Measurements from ENCODE around the gene PCDH11Y.
"Not testable (repeated sequence)": the region's sequence is repeated elsewhere in the genome, so short reads cannot be mapped to it uniquely, and the experiment has no call there.

PCDH11Y gene

GRCh38 chrY:5000057-5000456, at the start of gene PCDH11Y:
PCDH11Y (plus strand) TSS chrY:5000296; CDS start chrY:5057100, 56,804 bp downstream.
- H3K9ac ChIP-seq (ENCODE audit: low read length); H3K36me3 ChIP-seq (ENCODE audit: control insufficient read depth, insufficient read depth, low read length, severe bottlenecking); H3K9me3 ChIP-seq (ENCODE audit: control insufficient read depth, low read length); H3K4me3 ChIP-seq (ENCODE audit: low read length); H3K4me1 ChIP-seq (ENCODE audit: control insufficient read depth, insufficient read depth, low read length); H3K27me3 ChIP-seq (replicated peaks; ENCODE audit: control insufficient read depth, insufficient read depth, low read length); DNase-seq (ENCODE audit: low read depth): not testable (repeated sequence)

GRCh38 chrY:4967894-4968293, 32.2 kb upstream of the PCDH11Y start:
- not testable (repeated sequence) for H3K9ac ChIP-seq (ENCODE audit: low read length); H3K9me3 ChIP-seq (ENCODE audit: control insufficient read depth, low read length); H3K4me1 ChIP-seq (ENCODE audit: control insufficient read depth, insufficient read depth, low read length); DNase-seq (ENCODE audit: low read depth); H3K4me3 ChIP-seq (ENCODE audit: low read length); H3K27me3 ChIP-seq (replicated peaks; ENCODE audit: control insufficient read depth, insufficient read depth, low read length); H3K36me3 ChIP-seq (ENCODE audit: control insufficient read depth, insufficient read depth, low read length, severe bottlenecking)

- not testable (repeated sequence) for H3K36me3 ChIP-seq (ENCODE audit: control insufficient read depth, insufficient read depth, low read length, severe bottlenecking); H3K4me3 ChIP-seq (ENCODE audit: low read length); DNase-seq (ENCODE audit: low read depth); H3K4me1 ChIP-seq (ENCODE audit: control insufficient read depth, insufficient read depth, low read length); H3K9ac ChIP-seq (ENCODE audit: low read length); H3K27me3 ChIP-seq (replicated peaks; ENCODE audit: control insufficient read depth, insufficient read depth, low read length); H3K9me3 ChIP-seq (ENCODE audit: control insufficient read depth, low read length)
Measured at GRCh38 chrY:4991743-4992400, 8.2 kb upstream of the PCDH11Y start.

GRCh38 chrY:4994892-4995291, 5.2 kb upstream of the PCDH11Y start:
- not testable (repeated sequence) for DNase-seq (ENCODE audit: low read depth); H3K4me1 ChIP-seq (ENCODE audit: control insufficient read depth, insufficient read depth, low read length); H3K9me3 ChIP-seq (ENCODE audit: control insufficient read depth, low read length); H3K9ac ChIP-seq (ENCODE audit: low read length); H3K27me3 ChIP-seq (replicated peaks; ENCODE audit: control insufficient read depth, insufficient read depth, low read length); H3K4me3 ChIP-seq (ENCODE audit: low read length); H3K36me3 ChIP-seq (ENCODE audit: control insufficient read depth, insufficient read depth, low read length, severe bottlenecking)

GRCh38 chrY:5002476-5003184, 2.5 kb downstream of the PCDH11Y start:
- DNase-seq (ENCODE audit: low read depth): not testable (repeated sequence)

GRCh38 chrY:5038972-5039523, 39.0 kb downstream of the PCDH11Y start:
- not testable (repeated sequence) for H3K9me3 ChIP-seq (ENCODE audit: control insufficient read depth, low read length); H3K4me3 ChIP-seq (ENCODE audit: low read length); H3K36me3 ChIP-seq (ENCODE audit: control insufficient read depth, insufficient read depth, low read length, severe bottlenecking); H3K27me3 ChIP-seq (replicated peaks; ENCODE audit: control insufficient read depth, insufficient read depth, low read length); H3K9ac ChIP-seq (ENCODE audit: low read length); H3K4me1 ChIP-seq (ENCODE audit: control insufficient read depth, insufficient read depth, low read length); DNase-seq (ENCODE audit: low read depth)

More at GRCh38 chrY:5002476-5003184, 2.5 kb downstream of the PCDH11Y start:
- H3K4me1 ChIP-seq (ENCODE audit: control insufficient read depth, insufficient read depth, low read length); H3K36me3 ChIP-seq (ENCODE audit: control insufficient read depth, insufficient read depth, low read length, severe bottlenecking); H3K9me3 ChIP-seq (ENCODE audit: control insufficient read depth, low read length); H3K4me3 ChIP-seq (ENCODE audit: low read length); H3K9ac ChIP-seq (ENCODE audit: low read length); H3K27me3 ChIP-seq (replicated peaks; ENCODE audit: control insufficient read depth, insufficient read depth, low read length): not testable (repeated sequence)

GRCh38 chrY:5083017-5083416, 82.9 kb downstream of the PCDH11Y start:
- H3K36me3 ChIP-seq (ENCODE audit: control insufficient read depth, insufficient read depth, low read length, severe bottlenecking); H3K27me3 ChIP-seq (replicated peaks; ENCODE audit: control insufficient read depth, insufficient read depth, low read length); H3K9ac ChIP-seq (ENCODE audit: low read length); DNase-seq (ENCODE audit: low read depth); H3K4me1 ChIP-seq (ENCODE audit: control insufficient read depth, insufficient read depth, low read length); H3K4me3 ChIP-seq (ENCODE audit: low read length); H3K9me3 ChIP-seq (ENCODE audit: control insufficient read depth, low read length): not testable (repeated sequence)

DNA sequence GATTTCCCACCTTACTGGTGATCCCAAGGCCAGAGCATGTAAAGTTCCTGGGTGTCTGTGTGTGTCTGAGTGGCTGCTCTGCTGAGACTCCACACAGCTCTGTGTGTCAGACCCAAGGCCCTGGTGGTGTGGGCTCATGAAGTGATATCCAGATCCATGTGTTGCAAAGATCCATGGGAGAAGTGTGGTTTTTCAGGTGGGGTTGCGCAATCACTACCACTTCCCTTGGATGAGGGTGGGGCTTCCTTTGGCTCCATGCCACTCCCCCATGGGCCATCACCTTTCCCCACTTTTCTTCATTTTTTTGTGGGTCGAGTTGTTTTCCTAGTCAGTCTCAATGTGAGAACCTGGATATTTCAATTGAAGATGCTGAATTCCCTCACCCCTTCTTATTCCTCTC, 182.9 kb downstream of the PCDH11Y start:
- H3K4me3 ChIP-seq (ENCODE audit: low read length); H3K9me3 ChIP-seq (ENCODE audit: control insufficient read depth, low read length); H3K9ac ChIP-seq (ENCODE audit: low read length); H3K4me1 ChIP-seq (ENCODE audit: control insufficient read depth, insufficient read depth, low read length); H3K27me3 ChIP-seq (replicated peaks; ENCODE audit: control insufficient read depth, insufficient read depth, low read length); DNase-seq (ENCODE audit: low read depth); H3K36me3 ChIP-seq (ENCODE audit: control insufficient read depth, insufficient read depth, low read length, severe bottlenecking): not testable (repeated sequence)

GRCh38 chrY:5215116-5215515, 215.0 kb downstream of the PCDH11Y start:
- not testable (repeated sequence) for H3K9ac ChIP-seq (ENCODE audit: low read length); H3K36me3 ChIP-seq (ENCODE audit: control insufficient read depth, insufficient read depth, low read length, severe bottlenecking); H3K27me3 ChIP-seq (replicated peaks; ENCODE audit: control insufficient read depth, insufficient read depth, low read length); H3K9me3 ChIP-seq (ENCODE audit: control insufficient read depth, low read length); DNase-seq (ENCODE audit: low read depth); H3K4me1 ChIP-seq (ENCODE audit: control insufficient read depth, insufficient read depth, low read length); H3K4me3 ChIP-seq (ENCODE audit: low read length)

GRCh38 chrY:5324931-5325330, 324.8 kb downstream of the PCDH11Y start:
- H3K36me3 ChIP-seq (ENCODE audit: control insufficient read depth, insufficient read depth, low read length, severe bottlenecking); H3K4me3 ChIP-seq (ENCODE audit: low read length); H3K9me3 ChIP-seq (ENCODE audit: control insufficient read depth, low read length); H3K9ac ChIP-seq (ENCODE audit: low read length); DNase-seq (ENCODE audit: low read depth); H3K27me3 ChIP-seq (replicated peaks; ENCODE audit: control insufficient read depth, insufficient read depth, low read length); H3K4me1 ChIP-seq (ENCODE audit: control insufficient read depth, insufficient read depth, low read length): not testable (repeated sequence)

- not testable (repeated sequence) for H3K36me3 ChIP-seq (ENCODE audit: control insufficient read depth, insufficient read depth, low read length, severe bottlenecking); H3K9ac ChIP-seq (ENCODE audit: low read length); H3K4me3 ChIP-seq (ENCODE audit: low read length); H3K4me1 ChIP-seq (ENCODE audit: control insufficient read depth, insufficient read depth, low read length); DNase-seq (ENCODE audit: low read depth); H3K27me3 ChIP-seq (replicated peaks; ENCODE audit: control insufficient read depth, insufficient read depth, low read length); H3K9me3 ChIP-seq (ENCODE audit: control insufficient read depth, low read length)
Measured at GRCh38 chrY:5342220-5342619, 342.1 kb downstream of the PCDH11Y start.

Measured in adipocyte (in vitro differentiated cells).